Heart left ventricle (tissue), 16 donors: ENCODE results near the gene TMEM236. TPM values are rescaled to one million over a fixed set of nuclear protein-coding genes. Genes with fewer than 3 reads are reported as not detected.

Experiments used
- ATAC-seq, 4 donors: fragments of 200-7000 bp; cut with Tn5 transposase; one replicate each; pipeline ENCODE4 v1.9.1; 2020 to 2022; ENCODE audit warnings: moderate library complexity in 4 of 4, mild to moderate bottlenecking in 3 of 4, moderate number of reproducible peaks in 1 of 4
- DNase-seq, 5 donors: peaks; one replicate each; pipeline ENCODE4 v3.0.0-alpha.2; 2020
- H3K27ac ChIP-seq, 12 donors: fragments of 200-600 bp; sonication (generic) in 4 of 12; one replicate each; pipeline versions ENCODE4 v1.5.0 to v1.8.0; 2016 to 2022; ENCODE audit warnings: mild to moderate bottlenecking in 2 of 12
- H3K27me3 ChIP-seq, 9 donors: fragments of 200-600 bp; sonication (generic) in 2 of 9; one replicate each; pipeline versions ENCODE4 v1.5.1 to v1.8.0; 2016 to 2022; ENCODE audit warnings: mild to moderate bottlenecking in 3 of 9
- H3K36me3 ChIP-seq, 9 donors: fragments of 200-600 bp; sonication (generic) in 2 of 9; one replicate each; pipeline versions ENCODE4 v1.5.0 to v1.8.0; 2018 to 2022; ENCODE audit warnings: mild to moderate bottlenecking in 2 of 9
- H3K4me1 ChIP-seq, 12 donors: fragments of 200-600 bp; sonication (generic) in 4 of 12; one replicate each; pipeline versions ENCODE4 v1.5.0 to v1.8.0; 2016 to 2022; ENCODE audit warnings: mild to moderate bottlenecking in 3 of 12
- H3K4me3 ChIP-seq, 12 donors: fragments of 200-600 bp; sonication (generic) in 4 of 12; one replicate each; pipeline versions ENCODE4 v1.5.0 to v1.8.0; 2017 to 2022; ENCODE audit warnings: mild to moderate bottlenecking in 9 of 12, moderate library complexity in 4 of 12
- H3K9me3 ChIP-seq, 12 donors: fragments of 200-600 bp; sonication (generic) in 4 of 12; one replicate each; pipeline versions ENCODE4 v1.5.0 to v1.8.0; 2016 to 2022; ENCODE audit warnings: mild to moderate bottlenecking in 1 of 12
- POLR2A ChIP-seq, 2 donors: fragments of 450-650 bp; IDR thresholded peaks; one replicate each; pipeline ENCODE4 v1.6.1; 2017; ENCODE audit warnings: antibody characterized with exemption in 2 of 2, mild to moderate bottlenecking in 2 of 2, moderate library complexity in 2 of 2
- WGBS, 4 donors: extraction: QIAGEN DNeasy Blood & Tissue Kit in 2 of 4; methylation state at CpG; one replicate each; pipeline versions ENCODE4 v1.1.5 to v1.1.7; 2013 to 2018; 5-methylcytosine and 5-hydroxymethylcytosine counted together
- intact Hi-C, 10 donors: fragments of 100-400 bp; cut with DNase I; formaldehyde crosslinking; loops; one replicate each; pipeline versions ENCODE4 v1.11.1 to v1.14.2; 2022
- polyA plus RNA-seq, 2 donors: library from polyadenylated mRNA; stranded (reverse); fragments of 200-250 nt; gene quantifications; one replicate each; pipeline ENCODE4 v1.2.3, GENCODE V29; 2013
- total RNA-seq, 9 donors: library from RNA; depleted of rRNA in 2 of 9; stranded (reverse); fragments of >200 nt in 2 of 9; fragmentation: NEBNext Ultra II Directional in 3 of 9; extraction: Animal tissue kit (Norgen Biotek cat#: 25700) in 3 of 9; gene quantifications; one replicate each; pipeline versions ENCODE4 v1.1.0 to v1.2.4, GENCODE V29; 2016 to 2023
- TF ChIP-seq, protein P1 (sequence below), 12 donors: fragments of 200-600 bp; sonication (generic) in 4 of 12; IDR thresholded peaks; one replicate each; pipeline versions ENCODE4 v1.5.0 to v1.8.0; 2018 to 2022; ENCODE audit warnings: antibody characterized with exemption in 12 of 12, mild to moderate bottlenecking in 5 of 12
- donor health status: ischemic (EF 13 %, LVEDD 7.1; RV severe dilation, severe dysfunction).
- donor health status: healthy with polysubstance abuse.
- donor health status: DM: no; HTN: yes; CAD: no.
- donor health status: DM: no; HTN: no; CAD: no.
- donor health status: ischemic (EF 25% LVEDD 6.9; RV normal size, moderate dysfunction).
- donor health status: ischemic (EF 25% LVEDD 5.7; RV mildly dilated, moderate dysfunction).
- donor health status: healthy.
- donor health status: DM: yes; HTN: yes; CAD: no.
- donor health status: ischemic (EF 35%, LVEDD 5.7; RV mildly dilated, moderate dysfunction).
- donor health status: nonischemic (EF 11% LVEDD 7.7; RV severe dilation, severe dysfunction).
- donor health status: DM: yes; HTN: yes; CAD: no.
- donor health status: PGD.
- donor health status: ischemic (EF 29% LVEDD 5.4; RV normal size, mild dysfunction).
- donor health status: nonischemic (EF 23%, LVEDD 6.1; RV moderate dilation, normal function).

Gene TMEM236
- total and polyA plus RNA-seq, 11 donors = 0.09 to 3.2 (median 0.38) TPM

DNA sequence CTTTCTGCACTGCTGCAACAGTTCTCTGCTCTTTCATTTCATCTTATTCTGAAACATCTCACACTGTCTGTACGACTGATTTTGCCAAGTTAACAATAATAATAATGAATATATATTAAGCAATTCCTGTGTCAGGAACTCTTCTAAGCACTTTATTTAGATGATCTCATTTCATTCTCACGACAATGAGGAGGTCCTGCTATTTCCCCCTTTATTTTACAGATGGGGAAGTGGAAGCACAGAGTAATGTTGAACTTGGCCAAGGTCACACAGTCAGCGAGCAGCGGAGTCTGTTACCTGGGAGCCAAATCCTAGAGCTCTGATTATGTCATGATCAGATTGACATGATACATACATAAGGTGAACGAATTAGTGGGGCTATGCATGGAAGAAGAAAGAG lies 63.0 kb downstream of the TMEM236 start:
- Histone ChIP-seq H3K9me3 (no peaks in the 10 kb centered on the region), H3K4me1 (peaks cover 0 to 44% (median 0%) of the 10 kb centered on the region in 12 donors), H3K36me3 (peaks cover 0 to 10% (median 0%) of the 10 kb centered on the region in 9 donors), H3K27me3 (no peaks in the 10 kb centered on the region), H3K4me3 (no peak overlapping the region), H3K27ac (no peak overlapping the region)
- peak in 1 of 4 donors; percentile 28 for ATAC-seq
- TF ChIP-seq POLR2A (IDR thresholded peaks at IDR 0.05) = no peak
- no peak for DNase-seq
- intact Hi-C loops = no loop called here
- WGBS, 4 donors = 48 to 60% (median 55%) methylated on average over 5 of the region's 5 CpGs

GRCh38 chr10:17816199-17816598 lies 64.2 kb downstream of the TMEM236 start:
- peaks cover 0 to 10% (median 0%) of the 10 kb centered on the region in 9 donors for H3K36me3 ChIP-seq
- H3K9me3 ChIP-seq = no peaks in the 10 kb centered on the region
- H3K27ac ChIP-seq = peak overlapping the region in 1 of 12 donors; percentile 37
- no peak overlapping the region for H3K4me3 ChIP-seq
- H3K27me3 ChIP-seq = no peaks in the 10 kb centered on the region
- 84 to 91% (median 87%) methylated on average over 7 of the region's 7 CpGs for WGBS, 4 donors
- intact Hi-C loops = no loop called here
- no peak for DNase-seq
- peak in 1 of 4 donors; percentile 45 for ATAC-seq
- H3K4me1 ChIP-seq = peaks cover 0 to 51% (median 0%) of the 10 kb centered on the region in 12 donors
- TF ChIP-seq, protein P1, sequence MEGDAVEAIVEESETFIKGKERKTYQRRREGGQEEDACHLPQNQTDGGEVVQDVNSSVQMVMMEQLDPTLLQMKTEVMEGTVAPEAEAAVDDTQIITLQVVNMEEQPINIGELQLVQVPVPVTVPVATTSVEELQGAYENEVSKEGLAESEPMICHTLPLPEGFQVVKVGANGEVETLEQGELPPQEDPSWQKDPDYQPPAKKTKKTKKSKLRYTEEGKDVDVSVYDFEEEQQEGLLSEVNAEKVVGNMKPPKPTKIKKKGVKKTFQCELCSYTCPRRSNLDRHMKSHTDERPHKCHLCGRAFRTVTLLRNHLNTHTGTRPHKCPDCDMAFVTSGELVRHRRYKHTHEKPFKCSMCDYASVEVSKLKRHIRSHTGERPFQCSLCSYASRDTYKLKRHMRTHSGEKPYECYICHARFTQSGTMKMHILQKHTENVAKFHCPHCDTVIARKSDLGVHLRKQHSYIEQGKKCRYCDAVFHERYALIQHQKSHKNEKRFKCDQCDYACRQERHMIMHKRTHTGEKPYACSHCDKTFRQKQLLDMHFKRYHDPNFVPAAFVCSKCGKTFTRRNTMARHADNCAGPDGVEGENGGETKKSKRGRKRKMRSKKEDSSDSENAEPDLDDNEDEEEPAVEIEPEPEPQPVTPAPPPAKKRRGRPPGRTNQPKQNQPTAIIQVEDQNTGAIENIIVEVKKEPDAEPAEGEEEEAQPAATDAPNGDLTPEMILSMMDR (IDR thresholded peaks at IDR 0.05) = no peak
- no peak for TF ChIP-seq POLR2A (IDR thresholded peaks at IDR 0.05)

DNA sequence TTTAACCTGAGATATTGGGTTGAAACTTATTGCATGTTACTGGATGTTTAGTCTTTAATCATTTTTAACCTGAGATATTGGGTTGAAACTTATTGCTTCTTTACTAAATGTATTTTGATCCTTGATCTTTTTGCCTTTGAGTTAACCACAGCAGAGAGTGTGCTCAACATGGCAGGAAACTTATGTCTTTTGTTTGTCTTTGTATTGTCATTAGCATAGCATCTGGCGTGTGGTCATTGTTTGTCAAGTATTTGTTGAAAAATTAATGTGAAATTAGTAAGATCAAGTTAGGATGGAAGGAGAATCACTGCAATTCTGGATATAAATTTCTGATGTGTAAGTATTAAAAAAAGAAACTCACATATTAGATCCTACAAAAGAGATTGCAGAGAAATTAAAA lies 65.3 kb downstream of the TMEM236 start:
- DNase-seq (no peak), ATAC-seq (no peak)
- no peaks in the 10 kb centered on the region for H3K9me3 ChIP-seq
- WGBS, 4 donors = 65 to 82% (median 78%) methylated on average over 1 of the region's 1 CpG
- intact Hi-C loops = no loop called here
- no peak for TF ChIP-seq POLR2A (IDR thresholded peaks at IDR 0.05)
- TF ChIP-seq, protein P1 (IDR thresholded peaks at IDR 0.05) = no peak
- peaks cover 0 to 10% (median 0%) of the 10 kb centered on the region in 9 donors for H3K36me3 ChIP-seq
- H3K27ac ChIP-seq = no peak overlapping the region
- H3K4me1 ChIP-seq = peaks cover 0 to 60% (median 0%) of the 10 kb centered on the region in 12 donors
- no peak overlapping the region for H3K4me3 ChIP-seq
- no peaks in the 10 kb centered on the region for H3K27me3 ChIP-seq

DNA sequence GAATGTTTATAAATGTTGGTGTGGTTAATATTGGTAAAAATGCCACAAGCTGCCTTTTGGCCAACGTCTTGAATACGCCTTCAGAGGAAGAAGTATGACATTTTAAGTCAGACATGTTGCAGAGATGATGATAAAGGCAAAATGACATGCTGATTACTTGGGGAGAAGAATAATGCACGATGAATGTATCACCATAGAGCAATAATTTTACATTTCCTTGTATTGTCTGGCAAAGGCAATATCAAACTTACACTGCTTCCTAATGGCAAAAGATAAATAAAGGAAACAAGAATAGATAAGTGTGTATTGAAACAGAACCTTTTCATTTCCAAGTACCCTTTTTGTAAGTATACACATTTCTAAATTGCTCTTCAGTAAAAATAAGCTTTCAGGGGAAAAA lies 65.8 kb downstream of the TMEM236 start:
- 60 to 65% (median 63%) methylated on average over 3 of the region's 3 CpGs for WGBS, 4 donors
- intact Hi-C loops = no loop called here
- Histone ChIP-seq H3K4me3 (no peak overlapping the region), H3K27ac (no peak overlapping the region), H3K36me3 (peaks cover 0 to 10% (median 0%) of the 10 kb centered on the region in 9 donors), H3K27me3 (no peaks in the 10 kb centered on the region), H3K4me1 (peaks cover 0 to 65% (median 0%) of the 10 kb centered on the region in 12 donors), H3K9me3 (no peaks in the 10 kb centered on the region)
- ATAC-seq = no peak
- DNase-seq = no peak
- TF ChIP-seq POLR2A (IDR thresholded peaks at IDR 0.05) = no peak
- TF ChIP-seq, protein P1 (IDR thresholded peaks at IDR 0.05) = no peak

- intact Hi-C loops = no loop called here
- WGBS, 4 donors = 73 to 85% (median 82%) methylated on average over 7 of the region's 7 CpGs
- Histone ChIP-seq H3K36me3 (peaks cover 0 to 17% (median 0%) of the 10 kb centered on the region in 9 donors), H3K9me3 (no peaks in the 10 kb centered on the region), H3K27ac (no peak overlapping the region), H3K4me1 (peaks cover 0 to 60% (median 0%) of the 10 kb centered on the region in 12 donors), H3K4me3 (no peak overlapping the region), H3K27me3 (no peaks in the 10 kb centered on the region)
- no peak for DNase-seq
- TF ChIP-seq, protein P1 (IDR thresholded peaks at IDR 0.05) = no peak
- TF ChIP-seq POLR2A (IDR thresholded peaks at IDR 0.05) = no peak
- no peak for ATAC-seq
Observed at GRCh38 chr10:17819836-17820235, 67.8 kb downstream of the TMEM236 start.
